Sciatic nerve (tissue), 2 donors: ENCODE results near the gene MRPL41. TPM values are rescaled to one million over a fixed set of nuclear protein-coding genes. Genes with fewer than 3 reads are reported as not detected.
"Not testable (repeated sequence)": the region's sequence is repeated elsewhere in the genome, so short reads cannot be mapped to it uniquely, and the experiment has no call there.

ENCODE experiments used
- ATAC-seq: fragments of 200-7000 bp; cut with Tn5 transposase; one replicate; pipeline ENCODE4 v1.9.1; 2020; ENCODE audit warnings: mild to moderate bottlenecking, moderate library complexity
- DNase-seq: peaks from one replicate; pipeline ENCODE4 v3.0.0-alpha.2; 2020; ENCODE audit warnings: low spot score
- intact Hi-C: fragments of 100-400 bp; cut with DNase I; formaldehyde crosslinking; loops from one replicate; pipeline ENCODE4 v1.14.2; 2022
- total RNA-seq: library from RNA; stranded (reverse); fragmentation: NEBNext Ultra II Directional; extraction: Animal tissue kit (Norgen Biotek cat#: 25700); gene quantifications from one replicate; pipeline ENCODE4 v1.2.1, GENCODE V29; 2021
- donor health status: DM: no; HTN: no; CAD: no.
- donor health status: DM: no; HTN: no; CAD: no.

Gene MRPL41
- 61.1 TPM for total RNA-seq

DNA sequence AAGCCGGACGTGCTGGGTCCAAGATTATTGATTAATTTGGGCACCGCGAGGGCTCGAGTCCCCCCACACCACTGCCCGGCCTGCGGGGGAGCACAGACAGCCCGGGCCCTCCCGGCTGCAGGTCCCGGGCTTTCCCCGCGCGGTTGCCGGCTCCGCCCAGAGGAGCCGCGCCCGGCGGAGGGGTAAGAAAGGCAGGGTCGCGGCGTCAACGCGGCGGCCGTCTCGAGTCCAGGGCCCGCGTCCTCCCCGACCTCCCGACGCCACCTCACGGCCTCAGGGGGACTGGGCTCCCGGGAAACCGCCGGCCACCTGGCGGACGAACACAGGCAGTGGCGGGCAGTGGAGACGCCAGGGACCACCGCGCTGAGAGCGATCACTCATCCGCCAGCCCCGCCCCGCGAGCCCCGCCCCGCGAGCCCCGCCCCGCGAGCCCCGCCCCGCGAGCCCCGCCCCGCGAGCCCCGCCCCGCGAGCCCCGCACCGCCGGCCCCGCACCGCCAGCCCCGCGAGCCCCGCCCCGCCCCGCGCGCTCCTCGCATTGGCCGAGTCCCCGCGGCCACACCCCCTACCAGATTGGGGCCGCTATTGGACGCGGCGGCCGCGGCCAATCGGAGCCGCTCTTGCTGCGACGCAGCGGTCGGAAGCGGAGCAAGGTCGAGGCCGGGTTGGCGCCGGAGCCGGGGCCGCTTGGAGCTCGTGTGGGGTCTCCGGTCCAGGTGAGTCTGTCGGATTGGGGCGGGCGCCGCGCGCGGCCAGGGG lies at the start of gene MRPL41:
MRPL41 (plus strand) TSS at position 616 of the 758 bp plus-strand sequence. CDS start 203 bp downstream, outside the sequence.
- DNase-seq (peak; percentile 94), ATAC-seq (peak; percentile 82)
- intact Hi-C loops: no loop called here

DNA sequence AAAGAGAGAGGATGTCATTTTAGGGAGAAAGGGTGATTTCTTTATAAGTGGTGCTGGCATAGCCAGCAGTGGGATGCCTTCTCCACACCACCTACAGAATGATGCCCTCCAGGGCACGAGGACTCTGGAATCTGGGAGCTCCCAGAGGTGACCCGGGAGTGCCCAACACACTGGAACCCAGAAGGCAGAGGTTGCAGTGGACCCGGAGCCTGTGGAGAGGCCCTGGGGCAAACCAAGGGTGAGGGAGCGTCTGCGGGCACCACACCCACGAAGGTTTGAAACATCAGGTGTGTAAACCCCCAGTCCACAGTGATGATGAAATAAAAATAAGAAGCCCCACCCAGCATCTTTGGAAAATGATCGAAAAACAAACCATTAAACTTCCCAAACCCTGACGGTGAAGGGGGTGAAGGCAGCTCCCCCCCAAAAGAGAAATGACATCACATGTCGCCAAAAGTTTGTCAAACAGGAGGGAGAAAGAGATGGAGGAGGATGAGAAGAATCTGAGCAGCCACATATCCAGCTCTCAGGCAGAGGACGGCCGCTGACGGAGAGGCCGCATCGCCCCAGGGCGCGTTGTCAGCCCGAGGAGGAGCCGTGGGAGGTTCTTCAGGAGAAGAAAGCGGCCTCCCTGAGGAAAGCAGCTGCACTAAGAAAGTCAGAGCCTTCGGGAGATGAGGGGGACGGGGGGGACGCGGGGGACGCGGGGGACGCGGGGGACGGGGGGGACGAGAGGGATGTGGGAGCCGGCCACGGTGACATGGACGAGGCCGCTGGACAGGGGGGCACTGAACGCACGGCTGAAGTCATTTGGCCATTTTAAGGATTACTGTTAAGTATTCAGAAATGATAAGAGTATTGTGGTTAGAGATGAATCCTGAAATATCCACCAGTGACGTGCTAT lies 49.4 kb upstream of the MRPL41 start:
- no peak for DNase-seq
- intact Hi-C loops: no loop called here
- no peak for ATAC-seq

DNA sequence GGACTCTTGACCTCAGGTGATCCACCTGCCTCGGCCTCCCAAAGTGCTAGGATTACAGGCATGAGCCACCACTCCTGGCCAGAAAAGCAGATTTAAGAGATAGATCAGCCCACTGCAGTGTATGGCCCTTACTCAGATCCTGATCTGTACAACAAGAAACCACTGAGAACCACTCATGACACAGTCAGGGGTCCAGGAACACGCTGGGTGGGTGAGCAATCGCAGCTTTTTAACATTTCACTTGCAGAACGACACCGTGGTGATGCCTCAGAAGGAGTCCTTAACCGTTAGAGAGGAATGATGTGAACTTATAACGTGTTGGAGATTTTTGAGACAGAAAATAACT lies 47.3 kb upstream of the MRPL41 start:
- intact Hi-C loops: no loop called here
- DNase-seq (no peak), ATAC-seq (no peak)

- no peak for DNase-seq
- intact Hi-C loops: no loop called here
- no peak for ATAC-seq
Measured at GRCh38 chr9:137505421-137506140, 46.1 kb upstream of the MRPL41 start.

GRCh38 chr9:137506274-137506673 lies 45.4 kb upstream of the MRPL41 start:
- intact Hi-C loops: no loop called here
- no peak for DNase-seq
- ATAC-seq: no peak

- DNase-seq (no peak), ATAC-seq (no peak)
- intact Hi-C loops: no loop called here
Measured at GRCh38 chr9:137506702-137507171, 44.9 kb upstream of the MRPL41 start.

DNA sequence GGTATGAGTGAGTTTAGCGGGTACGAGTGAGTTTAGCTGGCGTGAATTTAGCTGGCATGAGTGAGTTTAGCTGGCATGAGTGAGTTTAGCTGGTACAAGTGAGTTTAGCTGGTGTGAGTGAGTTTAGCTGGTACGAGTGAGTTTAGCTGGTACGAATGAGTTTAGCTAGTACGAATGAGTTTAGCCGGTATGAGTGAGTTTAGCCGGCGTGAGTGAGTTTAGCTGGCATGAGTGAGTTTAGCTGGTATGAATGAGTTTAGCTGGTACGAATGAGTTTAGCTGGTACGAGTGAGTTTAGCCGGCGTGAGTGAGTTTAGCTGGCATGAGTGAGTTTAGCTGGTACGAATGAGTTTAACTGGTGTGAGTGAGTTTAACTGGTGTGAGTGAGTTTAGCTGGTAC lies 42.5 kb upstream of the MRPL41 start:
- DNase-seq (no peak), ATAC-seq (no peak)
- intact Hi-C loops: no loop called here

DNA sequence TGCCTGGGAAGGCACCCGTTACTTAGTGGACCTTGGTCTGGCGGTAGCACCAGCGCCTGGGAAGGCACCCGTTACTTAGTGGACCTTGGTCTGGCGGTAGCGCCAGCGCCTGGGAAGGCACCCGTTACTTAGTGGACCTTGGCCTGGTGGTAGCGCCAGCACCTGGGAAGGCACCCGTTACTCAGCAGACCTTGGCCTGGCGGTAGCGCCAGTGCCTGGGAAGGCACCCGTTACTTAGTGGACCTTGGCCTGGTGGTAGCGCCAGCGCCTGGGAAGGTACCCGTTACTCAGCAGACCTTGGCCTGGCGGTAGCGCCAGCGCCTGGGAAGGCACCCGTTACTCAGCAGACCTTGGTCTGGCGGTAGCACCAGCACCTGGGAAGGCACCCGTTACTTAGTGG lies 40.6 kb upstream of the MRPL41 start:
- intact Hi-C loops, ATAC-seq, DNase-seq: not testable (repeated sequence)

GRCh38 chr9:137511758-137512463 lies 39.8 kb upstream of the MRPL41 start:
- DNase-seq (no peak), ATAC-seq (no peak)
- intact Hi-C loops: no loop called here

- ATAC-seq, intact Hi-C loops, DNase-seq: not testable (repeated sequence)
Measured at GRCh38 chr9:137513136-137513535, 38.5 kb upstream of the MRPL41 start.

DNA sequence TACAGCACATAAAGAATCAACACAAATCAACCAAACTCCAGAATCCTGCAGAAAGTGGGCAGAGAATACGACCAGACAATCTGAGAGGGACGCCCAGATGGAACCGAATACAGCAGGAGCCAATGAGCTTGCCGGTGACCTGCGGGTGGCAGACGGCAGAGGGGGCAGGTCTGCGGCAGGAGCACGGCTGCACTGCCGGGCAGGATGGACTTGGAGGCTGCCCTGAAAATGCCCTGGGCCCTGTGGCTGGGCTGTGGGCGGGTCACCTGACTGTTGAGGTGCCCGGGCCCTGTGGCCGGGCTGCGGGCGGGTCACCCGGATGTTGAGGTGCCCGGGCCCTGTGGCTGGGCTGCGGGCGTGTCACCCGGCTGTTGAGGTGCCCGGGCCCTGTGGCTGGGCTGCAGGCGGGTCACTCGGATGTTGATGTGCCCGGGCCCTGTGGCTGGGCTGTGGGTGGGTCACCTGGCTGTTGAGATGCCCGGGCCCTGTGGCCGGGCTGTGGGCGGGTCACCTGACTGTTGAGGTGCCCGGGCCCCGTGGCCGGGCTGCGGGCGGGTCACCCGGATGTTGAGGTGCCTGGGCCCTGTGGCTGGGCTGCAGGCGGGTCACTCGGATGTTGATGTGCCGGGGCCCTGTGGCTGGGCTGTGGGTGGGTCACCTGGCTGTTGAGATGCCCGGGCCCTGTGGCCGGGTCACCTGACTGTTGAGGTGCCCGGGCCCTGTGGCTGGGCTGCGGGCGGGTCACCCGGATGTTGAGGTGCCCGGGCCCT lies 37.7 kb upstream of the MRPL41 start:
- intact Hi-C loops, ATAC-seq, DNase-seq: not testable (repeated sequence)

DNA sequence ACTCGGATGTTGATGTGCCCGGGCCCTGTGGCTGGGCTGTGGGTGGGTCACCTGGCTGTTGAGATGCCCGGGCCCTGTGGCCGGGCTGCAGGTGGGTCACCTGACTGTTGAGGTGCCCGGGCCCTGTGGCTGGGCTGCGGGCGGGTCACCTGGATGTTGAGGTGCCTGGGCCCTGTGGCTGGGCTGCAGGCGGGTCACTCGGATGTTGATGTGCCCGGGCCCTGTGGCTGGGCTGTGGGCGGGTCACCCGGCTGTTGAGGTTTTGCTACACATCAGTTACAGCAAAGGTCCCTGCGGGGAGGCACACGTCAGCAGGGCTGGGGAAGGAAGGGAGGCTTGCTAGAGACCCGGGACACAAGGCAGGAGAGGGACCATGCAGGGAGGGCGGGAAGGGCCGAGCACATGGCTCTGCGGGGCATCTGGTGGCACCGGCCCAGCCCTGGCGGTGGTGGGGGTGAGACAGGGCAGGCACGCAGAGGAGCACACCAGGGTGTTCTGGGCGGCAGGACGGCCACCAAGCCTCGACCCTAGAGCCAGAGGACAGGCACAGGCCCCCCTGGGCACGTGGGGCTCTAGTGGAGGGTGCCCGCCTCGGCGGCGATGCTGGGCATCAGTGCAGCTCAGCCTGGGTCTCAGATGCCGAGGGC lies 36.9 kb upstream of the MRPL41 start:
- intact Hi-C loops: no loop called here
- DNase-seq (no peak), ATAC-seq (no peak)

GRCh38 chr9:137515338-137515724 lies 36.3 kb upstream of the MRPL41 start:
- ATAC-seq: no peak
- DNase-seq: no peak
- intact Hi-C loops: no loop called here

DNA sequence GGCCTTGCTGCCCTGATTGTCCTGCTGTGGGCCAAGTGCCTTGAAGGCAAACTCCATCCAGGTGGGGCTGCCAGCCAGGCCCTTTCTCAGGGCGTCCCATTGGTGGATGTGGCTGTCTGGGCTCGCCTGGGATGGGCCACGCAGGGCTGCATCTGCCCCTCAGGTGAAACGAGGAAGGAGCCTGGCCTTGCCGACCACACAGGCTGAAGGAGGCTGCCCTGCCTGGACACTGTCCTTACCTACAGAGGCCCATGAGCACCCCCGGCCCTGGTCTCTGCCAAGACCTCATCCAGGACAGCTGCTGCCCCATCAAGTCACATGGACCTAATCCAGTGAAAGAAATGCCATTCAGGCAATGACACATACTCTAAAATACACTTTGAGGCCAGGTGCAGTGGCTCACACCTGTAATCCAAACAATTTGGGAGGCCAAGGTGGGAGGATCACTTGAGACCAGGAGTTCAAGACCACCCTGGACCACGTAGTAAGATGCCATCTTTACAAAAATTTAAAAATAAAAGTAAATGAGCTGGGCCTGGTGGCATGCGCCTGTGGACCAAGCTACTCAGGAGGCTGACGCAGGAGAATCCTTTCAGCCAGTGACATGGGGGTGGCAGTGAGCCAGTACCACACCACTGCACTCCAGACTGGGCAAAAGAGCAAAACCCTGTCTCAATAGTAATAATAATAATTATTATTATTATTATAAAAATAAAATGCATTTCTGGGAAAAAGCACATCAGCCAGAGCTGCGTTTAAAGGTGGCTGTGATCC lies 35.3 kb upstream of the MRPL41 start:
- intact Hi-C loops: no loop called here
- no peak for ATAC-seq
- DNase-seq: no peak

GRCh38 chr9:137518661-137519459 lies 32.8 kb upstream of the MRPL41 start:
- ATAC-seq, DNase-seq, intact Hi-C loops: not testable (repeated sequence)

DNA sequence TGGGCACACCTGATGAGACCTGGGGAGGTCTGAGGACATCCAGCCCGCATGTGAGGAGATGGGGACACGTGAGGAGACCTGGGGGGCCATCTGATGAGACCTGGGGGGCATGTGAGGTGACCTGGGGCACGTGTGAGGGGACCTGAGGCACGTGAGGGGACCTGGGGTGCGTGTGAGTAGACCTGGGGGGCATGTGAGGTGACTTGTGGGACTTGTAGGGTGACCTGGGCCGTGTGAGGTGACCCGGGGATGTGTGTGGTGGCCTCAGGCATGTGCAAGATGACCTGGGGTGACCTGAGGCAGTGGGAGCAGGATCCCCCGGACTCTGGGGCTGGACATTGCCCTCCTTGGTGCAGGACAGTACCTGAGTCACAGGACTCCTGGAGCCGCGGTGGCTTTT lies 32.1 kb upstream of the MRPL41 start:
- intact Hi-C loops: no loop called here
- no peak for ATAC-seq
- no peak for DNase-seq
